Naive B cell (primary cell): ENCODE measurements around the gene FRMPD3. TPM values are rescaled to one million over a fixed set of nuclear protein-coding genes. Genes with fewer than 3 reads are reported as not detected.
A peak's percentile ranks its signal among the peaks of the same experiment; 100 is the strongest.
"Not testable (repeated sequence)": the region's sequence is repeated elsewhere in the genome, so short reads cannot be mapped to it uniquely, and the experiment has no call there.

Experiments
- ATAC-seq, 2 donors: fragments of 150-1000 bp; cut with Tn5 transposase; 2 replicates each; pipeline ENCODE4 v1.10.0; 2021; ENCODE audit warnings: low read depth in 2 of 2, mild to moderate bottlenecking in 2 of 2, moderate library complexity in 2 of 2
- DNase-seq: peaks from one replicate; pipeline ENCODE4 v3.0.0; 2022
- H3K27ac Mint-ChIP-seq, 6 donors: one replicate each; pipeline ENCODE4 v1.8.0; 2020 to 2022; ENCODE audit warnings: mild to moderate bottlenecking in 6 of 6, mixed read lengths in 6 of 6, moderate library complexity in 5 of 6, inconsistent platforms in 2 of 6
- H3K27me3 Mint-ChIP-seq, 3 donors: one replicate each; pipeline ENCODE4 v1.8.0; 2021 to 2022; ENCODE audit warnings: mixed read lengths in 3 of 3, mild to moderate bottlenecking in 1 of 3
- H3K36me3 Mint-ChIP-seq, 2 donors: one replicate each; pipeline ENCODE4 v1.8.0; 2020 to 2022; ENCODE audit warnings: mixed read lengths in 2 of 2, inconsistent platforms in 1 of 2, mild to moderate bottlenecking in 1 of 2
- H3K4me1 Mint-ChIP-seq, 3 donors: one replicate each; pipeline ENCODE4 v1.8.0; 2020 to 2022; ENCODE audit warnings: mixed read lengths in 3 of 3, inconsistent platforms in 1 of 3, mild to moderate bottlenecking in 1 of 3, moderate library complexity in 1 of 3
- H3K4me3 Mint-ChIP-seq, 8 donors: one replicate each; pipeline ENCODE4 v1.8.0; 2020 to 2022; ENCODE audit warnings: mild to moderate bottlenecking in 8 of 8, mixed read lengths in 8 of 8, moderate library complexity in 8 of 8, inconsistent platforms in 2 of 8
- H3K9me3 Mint-ChIP-seq, 7 donors: one replicate each; pipeline ENCODE4 v1.8.0; 2020 to 2022; ENCODE audit warnings: mixed read lengths in 7 of 7, mild to moderate bottlenecking in 5 of 7, inconsistent platforms in 2 of 7, moderate library complexity in 1 of 7
- polyA plus RNA-seq, 6 donors: library from polyadenylated mRNA; unstranded; fragments of 300-500 nt; fragmentation: Illumina TruSeq; gene quantifications; one replicate each; pipeline ENCODE4 v1.2.3, GENCODE V29; 2021; ENCODE audit warnings: low read depth in 6 of 6

Gene FRMPD3
- polyA plus RNA-seq, 6 donors from 2014 or later: 0.03 to 0.53 (median 0.08) TPM; not detected in 2

GRCh38 chrX:107451731-107452130, 2.3 kb downstream of the FRMPD3 start:
- Mint-ChIP-seq H3K4me3 (peak overlapping the region in 7 of 8 donors; percentile 75 to 94 (median 84)), H3K4me1 (peaks cover 19 to 26% (median 23%) of the 10 kb centered on the region in 3 donors), H3K27me3 (peaks cover 2 to 35% (median 21%) of the 10 kb centered on the region in 3 donors), H3K9me3 (peaks cover 0 to 5% (median 0%) of the 10 kb centered on the region in 7 donors), H3K36me3 (peaks cover 0 to 7% of the 10 kb centered on the region in 2 donors), H3K27ac (peak overlapping the region in 3 of 6 donors; percentile 77 to 84 (median 78))
- DNase-seq (peak; percentile 12), ATAC-seq (peak; percentile 30 to 37)

GRCh38 chrX:107452581-107452980, 3.1 kb downstream of the FRMPD3 start:
- H3K27me3 Mint-ChIP-seq: peaks cover 3 to 35% (median 21%) of the 10 kb centered on the region in 3 donors
- peaks cover 0 to 6% (median 0%) of the 10 kb centered on the region in 7 donors for H3K9me3 Mint-ChIP-seq
- H3K4me1 Mint-ChIP-seq: peaks cover 19 to 26% (median 23%) of the 10 kb centered on the region in 3 donors
- H3K27ac Mint-ChIP-seq: no peak overlapping the region
- peaks cover 0 to 7% of the 10 kb centered on the region in 2 donors for H3K36me3 Mint-ChIP-seq
- DNase-seq (no peak), ATAC-seq (no peak)
- no peak overlapping the region for H3K4me3 Mint-ChIP-seq

- H3K4me3 Mint-ChIP-seq: no peak overlapping the region
- DNase-seq: no peak
- peaks cover 3 to 27% (median 25%) of the 10 kb centered on the region in 3 donors for H3K27me3 Mint-ChIP-seq
- peaks cover 13 to 18% (median 15%) of the 10 kb centered on the region in 3 donors for H3K4me1 Mint-ChIP-seq
- no peak overlapping the region for H3K27ac Mint-ChIP-seq
- H3K9me3 Mint-ChIP-seq: peaks cover 0 to 6% (median 0%) of the 10 kb centered on the region in 7 donors
- peaks cover 0 to 7% of the 10 kb centered on the region in 2 donors for H3K36me3 Mint-ChIP-seq
- no peak for ATAC-seq
These were observed 4.8 kb downstream of the FRMPD3 start for GRCh38 chrX:107454302-107454701.

- Mint-ChIP-seq H3K36me3 (peaks cover 0 to 4% of the 10 kb centered on the region in 2 donors), H3K9me3 (peaks cover 0 to 6% (median 0%) of the 10 kb centered on the region in 7 donors), H3K27ac (no peak overlapping the region), H3K4me1 (no peaks in the 10 kb centered on the region), H3K4me3 (no peak overlapping the region), H3K27me3 (peaks cover 3 to 15% (median 12%) of the 10 kb centered on the region in 3 donors)
- ATAC-seq: no peak
- DNase-seq: no peak
These were observed 7.8 kb downstream of the FRMPD3 start for GRCh38 chrX:107457289-107457688.

GRCh38 chrX:107465932-107466620, 16.6 kb downstream of the FRMPD3 start:
- ATAC-seq: no peak
- Mint-ChIP-seq H3K4me1 (no peaks in the 10 kb centered on the region), H3K27me3 (peaks cover 0 to 17% (median 0%) of the 10 kb centered on the region in 3 donors)

GRCh38 chrX:107467271-107467670, 17.8 kb downstream of the FRMPD3 start:
- Mint-ChIP-seq H3K4me3 (no peak overlapping the region), H3K27ac (no peak overlapping the region), H3K36me3 (peaks cover 0 to 7% of the 10 kb centered on the region in 2 donors), H3K9me3 (peaks cover 0 to 6% (median 1%) of the 10 kb centered on the region in 7 donors), H3K4me1 (no peaks in the 10 kb centered on the region), H3K27me3 (peaks cover 0 to 9% (median 0%) of the 10 kb centered on the region in 3 donors)
- ATAC-seq (no peak), DNase-seq (no peak)

More at GRCh38 chrX:107465932-107466620, 16.6 kb downstream of the FRMPD3 start:
- Mint-ChIP-seq H3K36me3 (peaks cover 4 to 7% of the 10 kb centered on the region in 2 donors), H3K27ac (no peak overlapping the region), H3K4me3 (no peak overlapping the region), H3K9me3 (peaks cover 0 to 4% (median 0%) of the 10 kb centered on the region in 7 donors)
- no peak for DNase-seq

- Mint-ChIP-seq H3K27me3 (peaks cover 4 to 8% (median 5%) of the 10 kb centered on the region in 3 donors), H3K27ac (no peak overlapping the region), H3K4me3 (peak overlapping the region in 1 of 8 donors; percentile 11), H3K36me3 (no peaks in the 10 kb centered on the region), H3K9me3 (peaks cover 0 to 4% (median 0%) of the 10 kb centered on the region in 7 donors), H3K4me1 (peaks cover 0 to 7% (median 0%) of the 10 kb centered on the region in 3 donors)
- DNase-seq (no peak), ATAC-seq (no peak)
These were observed 20.7 kb downstream of the FRMPD3 start for GRCh38 chrX:107470198-107470597.

- H3K4me3 Mint-ChIP-seq: no peak overlapping the region
- no peak for DNase-seq
- no peak overlapping the region for H3K27ac Mint-ChIP-seq
- ATAC-seq: no peak
- no peaks in the 10 kb centered on the region for H3K36me3 Mint-ChIP-seq
- peaks cover 0 to 4% (median 0%) of the 10 kb centered on the region in 7 donors for H3K9me3 Mint-ChIP-seq
- H3K4me1 Mint-ChIP-seq: peaks cover 0 to 7% (median 0%) of the 10 kb centered on the region in 3 donors
- peaks cover 4 to 8% (median 5%) of the 10 kb centered on the region in 3 donors for H3K27me3 Mint-ChIP-seq
These were observed 21.5 kb downstream of the FRMPD3 start for GRCh38 chrX:107470971-107471370.

- ATAC-seq, H3K27ac Mint-ChIP-seq, H3K4me3 Mint-ChIP-seq, H3K9me3 Mint-ChIP-seq, H3K36me3 Mint-ChIP-seq, H3K27me3 Mint-ChIP-seq, H3K4me1 Mint-ChIP-seq, DNase-seq: not testable (repeated sequence)
These were observed 22.0 kb downstream of the FRMPD3 start for GRCh38 chrX:107471420-107471819.

- Mint-ChIP-seq H3K27me3 (peaks cover 4 to 24% (median 15%) of the 10 kb centered on the region in 3 donors), H3K36me3 (no peaks in the 10 kb centered on the region), H3K4me1 (peaks cover 0 to 7% (median 4%) of the 10 kb centered on the region in 3 donors), H3K27ac (no peak overlapping the region), H3K9me3 (no peaks in the 10 kb centered on the region), H3K4me3 (no peak overlapping the region)
- DNase-seq: no peak
- no peak for ATAC-seq
These were observed 28.0 kb downstream of the FRMPD3 start for GRCh38 chrX:107477406-107477805.

GRCh38 chrX:107480272-107480671, 30.8 kb downstream of the FRMPD3 start:
- Mint-ChIP-seq H3K4me3 (no peak overlapping the region), H3K27me3 (peaks cover 0 to 18% (median 7%) of the 10 kb centered on the region in 3 donors), H3K27ac (no peak overlapping the region), H3K36me3 (no peaks in the 10 kb centered on the region), H3K9me3 (no peaks in the 10 kb centered on the region), H3K4me1 (peaks cover 0 to 5% (median 0%) of the 10 kb centered on the region in 3 donors)
- ATAC-seq (no peak), DNase-seq (no peak)

GRCh38 chrX:107482046-107482445, 32.6 kb downstream of the FRMPD3 start:
- no peak for ATAC-seq
- H3K9me3 Mint-ChIP-seq: no peaks in the 10 kb centered on the region
- DNase-seq: no peak
- no peak overlapping the region for H3K4me3 Mint-ChIP-seq
- peaks cover 0 to 9% (median 0%) of the 10 kb centered on the region in 3 donors for H3K27me3 Mint-ChIP-seq
- peak overlapping the region in 1 of 6 donors; percentile 74 for H3K27ac Mint-ChIP-seq
- peaks cover 0 to 5% (median 0%) of the 10 kb centered on the region in 3 donors for H3K4me1 Mint-ChIP-seq
- no peaks in the 10 kb centered on the region for H3K36me3 Mint-ChIP-seq

GRCh38 chrX:107484002-107484726, 34.7 kb downstream of the FRMPD3 start:
- Mint-ChIP-seq H3K27me3 (peaks cover 0 to 4% (median 0%) of the 10 kb centered on the region in 3 donors), H3K36me3 (peaks cover 0 to 6% of the 10 kb centered on the region in 2 donors), H3K9me3 (peaks cover 0 to 4% (median 0%) of the 10 kb centered on the region in 7 donors), H3K4me3 (no peak overlapping the region), H3K27ac (no peak overlapping the region), H3K4me1 (peaks cover 0 to 5% (median 0%) of the 10 kb centered on the region in 3 donors)
- no peak for ATAC-seq
- no peak for DNase-seq
